ENCODE results near the gene PREPL.
"Not testable (repeated sequence)": the region's sequence is repeated elsewhere in the genome, so short reads cannot be mapped to it uniquely, and the experiment has no call there.

The PREPL gene

DNA sequence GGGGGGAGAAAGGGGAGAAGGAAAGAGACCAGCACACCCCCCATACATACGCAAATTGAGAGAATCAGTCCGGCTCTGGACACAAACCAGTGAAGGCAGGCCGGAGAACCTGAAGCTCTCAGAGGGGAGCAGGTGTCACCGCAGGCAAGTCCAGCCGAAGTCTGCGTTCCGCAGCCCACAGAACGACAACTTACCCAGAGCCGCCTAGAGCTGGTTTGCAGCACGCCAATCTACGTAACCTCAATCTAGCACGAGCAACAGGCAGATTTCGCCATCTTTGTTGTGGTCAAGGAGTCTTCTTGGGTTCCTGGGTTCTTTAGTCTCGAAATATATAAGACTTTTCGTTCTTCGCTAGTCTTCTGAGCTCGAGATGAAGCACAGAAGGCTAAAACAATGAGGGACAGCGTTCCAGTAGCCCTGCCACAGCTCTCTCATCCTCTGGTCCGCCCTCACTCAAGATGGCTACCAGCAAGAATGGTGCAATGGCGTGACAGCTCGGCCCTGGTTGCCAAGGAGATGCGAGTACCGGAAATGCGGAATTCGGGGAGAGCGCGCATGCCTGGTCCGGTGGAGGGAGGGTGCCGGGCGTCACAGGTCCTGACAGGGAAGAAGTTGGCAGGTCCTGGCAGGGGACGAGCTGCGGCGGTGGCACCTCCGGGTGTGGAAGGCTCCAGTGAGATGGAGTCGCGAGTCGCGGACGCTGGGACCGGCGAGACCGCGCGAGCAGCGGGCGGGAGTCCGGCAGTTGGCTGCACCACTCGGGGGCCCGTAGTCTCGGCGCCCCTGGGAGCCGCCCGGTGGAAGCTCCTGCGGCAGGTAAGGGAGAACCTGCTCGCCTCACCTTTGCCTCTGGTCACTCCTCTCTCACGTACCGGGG is at the start of gene PREPL, which contains the start of gene CAMKMT:
TSS of gene PREPL (minus strand) at position 165 of the 877 bp plus-strand sequence. CDS start 15,152 bp downstream, outside the sequence.
TSS of gene CAMKMT (plus strand) at position 618 of the 877 bp plus-strand sequence.
- H3K4me3 ChIP-seq (ENCODE audit: low read depth in 1 of 2, low read length in 2 of 2) = peak within 1 kb of the TSS; percentile 85 to 97
- H3K36me3 ChIP-seq (ENCODE audit: control insufficient read depth in 1 of 2, insufficient read depth in 2 of 2, low read length in 2 of 2) = peaks cover 0 to 4% of the 10 kb centered on the region in 2 donors
- no peaks in the 10 kb centered on the region for H3K27me3 ChIP-seq (ENCODE audit: low read depth, low read length)
- peaks cover 11 to 17% of the 10 kb centered on the region in 2 donors for H3K4me1 ChIP-seq (ENCODE audit: control insufficient read depth in 1 of 2, insufficient read depth in 2 of 2, low read length in 2 of 2)
- H3K9me3 ChIP-seq (ENCODE audit: control insufficient read depth in 1 of 2, low read length in 2 of 2) = no peaks in the 10 kb centered on the region
- H3K27ac ChIP-seq (ENCODE audit: low read length) = peak within 1 kb of the TSS; percentile 100

- Histone ChIP-seq H3K9me3 (ENCODE audit: control insufficient read depth in 1 of 2, low read length in 2 of 2) (no peaks in the 10 kb centered on the region), H3K27ac (ENCODE audit: low read length) (no peak overlapping the region), H3K27me3 (ENCODE audit: low read depth, low read length) (no peaks in the 10 kb centered on the region), H3K4me1 (ENCODE audit: control insufficient read depth in 1 of 2, insufficient read depth in 2 of 2, low read length in 2 of 2) (no peaks in the 10 kb centered on the region), H3K36me3 (ENCODE audit: control insufficient read depth in 1 of 2, insufficient read depth in 2 of 2, low read length in 2 of 2) (no peaks in the 10 kb centered on the region), H3K4me3 (ENCODE audit: low read depth in 1 of 2, low read length in 2 of 2) (no peak overlapping the region)
These were observed 37.1 kb upstream of the PREPL start for GRCh38 chr2:44398243-44398897.

DNA sequence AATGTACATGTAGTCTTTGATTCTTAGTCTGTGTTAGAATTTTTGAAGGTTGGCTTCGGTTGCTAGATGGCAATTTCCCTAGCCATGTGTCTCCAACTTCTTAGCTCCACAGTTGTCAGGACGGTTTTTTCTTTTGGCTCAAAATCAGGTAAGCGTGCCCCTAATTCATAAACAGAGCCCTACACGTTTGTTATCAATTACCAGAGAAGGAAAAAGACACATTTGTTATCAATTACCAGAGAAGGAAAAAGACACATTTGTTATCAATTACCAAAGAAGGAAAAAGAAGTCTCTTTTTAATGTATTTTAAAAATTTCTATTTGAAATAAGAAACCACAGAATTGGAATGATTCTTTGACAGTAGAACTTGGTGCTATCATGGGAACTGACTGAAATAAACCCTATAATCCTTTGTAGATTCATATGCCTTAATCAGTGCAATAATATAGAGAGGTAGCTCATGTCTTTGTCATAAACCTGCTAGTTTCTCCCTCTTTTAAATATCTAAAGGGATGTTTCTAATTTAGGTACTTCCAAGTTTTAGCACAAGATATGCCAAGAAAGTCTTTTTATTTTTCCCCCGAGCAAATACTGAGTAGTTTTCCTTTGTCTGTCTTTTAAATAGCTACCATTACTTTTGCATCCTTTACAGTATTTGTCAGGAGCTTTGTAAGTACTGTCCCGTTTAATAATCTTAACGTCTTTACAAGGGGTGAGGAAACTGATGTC is 36.3 kb upstream of the PREPL start:
- no peaks in the 10 kb centered on the region for H3K9me3 ChIP-seq (ENCODE audit: control insufficient read depth in 1 of 2, low read length in 2 of 2)
- no peaks in the 10 kb centered on the region for H3K36me3 ChIP-seq (ENCODE audit: control insufficient read depth in 1 of 2, insufficient read depth in 2 of 2, low read length in 2 of 2)
- H3K27me3 ChIP-seq (ENCODE audit: low read depth, low read length) = no peaks in the 10 kb centered on the region
- H3K27ac ChIP-seq (ENCODE audit: low read length) = no peak overlapping the region
- H3K4me1 ChIP-seq (ENCODE audit: control insufficient read depth in 1 of 2, insufficient read depth in 2 of 2, low read length in 2 of 2) = no peaks in the 10 kb centered on the region
- H3K4me3 ChIP-seq (ENCODE audit: low read depth in 1 of 2, low read length in 2 of 2) = no peak overlapping the region

- Histone ChIP-seq H3K27me3 (ENCODE audit: low read depth, low read length) (no peaks in the 10 kb centered on the region), H3K4me3 (ENCODE audit: low read depth in 1 of 2, low read length in 2 of 2) (no peak overlapping the region), H3K36me3 (ENCODE audit: control insufficient read depth in 1 of 2, insufficient read depth in 2 of 2, low read length in 2 of 2) (no peaks in the 10 kb centered on the region), H3K9me3 (ENCODE audit: control insufficient read depth in 1 of 2, low read length in 2 of 2) (no peaks in the 10 kb centered on the region), H3K27ac (ENCODE audit: low read length) (no peak overlapping the region), H3K4me1 (ENCODE audit: control insufficient read depth in 1 of 2, insufficient read depth in 2 of 2, low read length in 2 of 2) (no peaks in the 10 kb centered on the region)
These were observed 31.1 kb upstream of the PREPL start for GRCh38 chr2:44392338-44392943.

DNA sequence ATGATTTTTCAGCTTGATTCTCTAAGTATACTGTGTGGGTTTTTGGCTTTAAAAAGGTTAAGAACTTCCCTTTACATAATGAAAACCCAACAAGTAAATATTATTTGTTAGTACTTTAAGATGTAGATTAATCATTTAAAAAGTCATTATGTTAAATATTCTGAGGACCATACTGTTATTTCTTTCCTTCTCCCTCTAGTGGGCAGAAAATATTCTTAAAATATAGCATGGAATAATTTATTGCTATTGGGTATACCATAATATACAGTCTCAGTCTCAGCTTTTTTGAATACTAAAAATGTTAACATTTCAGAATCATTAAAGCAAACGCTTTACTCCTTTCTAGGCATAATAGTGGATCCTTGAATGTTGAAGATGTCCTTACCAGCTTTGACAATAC is 28.6 kb upstream of the PREPL start:
- no peaks in the 10 kb centered on the region for H3K27me3 ChIP-seq (ENCODE audit: low read depth, low read length)
- H3K27ac ChIP-seq (ENCODE audit: low read length) = no peak overlapping the region
- no peaks in the 10 kb centered on the region for H3K4me1 ChIP-seq (ENCODE audit: control insufficient read depth in 1 of 2, insufficient read depth in 2 of 2, low read length in 2 of 2)
- no peak overlapping the region for H3K4me3 ChIP-seq (ENCODE audit: low read depth in 1 of 2, low read length in 2 of 2)
- no peaks in the 10 kb centered on the region for H3K36me3 ChIP-seq (ENCODE audit: control insufficient read depth in 1 of 2, insufficient read depth in 2 of 2, low read length in 2 of 2)
- H3K9me3 ChIP-seq (ENCODE audit: control insufficient read depth in 1 of 2, low read length in 2 of 2) = peaks cover 0 to 4% of the 10 kb centered on the region in 2 donors

DNA sequence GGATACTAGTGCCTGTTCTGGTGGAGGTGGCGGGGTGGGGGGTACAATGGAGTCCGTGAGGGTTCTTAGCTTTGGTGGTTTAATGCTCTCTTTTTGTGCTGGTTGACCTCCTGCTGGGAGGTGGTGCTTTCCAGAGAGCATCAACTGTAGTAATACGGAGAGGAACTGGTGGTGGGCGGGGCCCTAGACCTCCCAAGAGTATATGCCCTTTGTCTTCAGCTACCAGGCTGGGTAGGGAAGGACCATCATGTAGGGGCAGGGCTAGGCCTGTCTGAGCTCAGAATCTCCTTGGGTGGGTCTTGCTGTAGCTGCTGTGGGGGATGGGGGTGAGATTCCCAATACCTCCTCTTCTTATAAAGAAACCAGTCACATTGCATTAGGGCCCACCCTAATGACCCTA is 27.6 kb upstream of the PREPL start:
- no peak overlapping the region for H3K27ac ChIP-seq (ENCODE audit: low read length)
- H3K36me3 ChIP-seq (ENCODE audit: control insufficient read depth in 1 of 2, insufficient read depth in 2 of 2, low read length in 2 of 2) = no peaks in the 10 kb centered on the region
- H3K9me3 ChIP-seq (ENCODE audit: control insufficient read depth in 1 of 2, low read length in 2 of 2) = peaks cover 0 to 5% of the 10 kb centered on the region in 2 donors
- no peaks in the 10 kb centered on the region for H3K4me1 ChIP-seq (ENCODE audit: control insufficient read depth in 1 of 2, insufficient read depth in 2 of 2, low read length in 2 of 2)
- no peaks in the 10 kb centered on the region for H3K27me3 ChIP-seq (ENCODE audit: low read depth, low read length)
- no peak overlapping the region for H3K4me3 ChIP-seq (ENCODE audit: low read depth in 1 of 2, low read length in 2 of 2)

DNA sequence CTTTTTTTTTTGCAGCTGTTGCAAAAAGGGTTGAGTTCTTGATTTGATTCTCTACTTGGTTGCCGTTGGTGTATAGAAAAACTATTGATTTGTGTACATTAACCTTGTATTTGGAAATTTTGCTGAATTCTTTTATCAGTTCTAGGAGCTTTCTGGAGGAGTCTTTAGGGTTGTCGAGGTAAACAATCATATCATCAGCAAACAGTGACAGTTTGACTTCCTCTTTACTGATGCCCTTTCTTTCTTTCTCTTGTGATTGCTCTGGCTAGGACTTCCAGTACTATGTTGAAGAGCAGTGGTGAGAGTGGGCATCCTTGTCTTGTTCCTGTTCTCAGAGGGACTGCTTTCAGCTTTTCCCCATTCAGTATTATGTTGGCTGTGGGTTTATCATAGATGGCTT is 23.9 kb upstream of the PREPL start:
- not testable (repeated sequence) for H3K4me1 ChIP-seq (ENCODE audit: control insufficient read depth in 1 of 2, insufficient read depth in 2 of 2, low read length in 2 of 2); H3K36me3 ChIP-seq (ENCODE audit: control insufficient read depth in 1 of 2, insufficient read depth in 2 of 2, low read length in 2 of 2); H3K27ac ChIP-seq (ENCODE audit: low read length); H3K9me3 ChIP-seq (ENCODE audit: control insufficient read depth in 1 of 2, low read length in 2 of 2); H3K4me3 ChIP-seq (ENCODE audit: low read depth in 1 of 2, low read length in 2 of 2); H3K27me3 ChIP-seq (ENCODE audit: low read depth, low read length)

GRCh38 chr2:44377486-44377885 is 16.2 kb upstream of the PREPL start:
- Histone ChIP-seq H3K27me3 (ENCODE audit: low read depth, low read length) (no peaks in the 10 kb centered on the region), H3K27ac (ENCODE audit: low read length) (no peak overlapping the region), H3K36me3 (ENCODE audit: control insufficient read depth in 1 of 2, insufficient read depth in 2 of 2, low read length in 2 of 2) (no peaks in the 10 kb centered on the region), H3K4me3 (ENCODE audit: low read depth in 1 of 2, low read length in 2 of 2) (no peak overlapping the region), H3K4me1 (ENCODE audit: control insufficient read depth in 1 of 2, insufficient read depth in 2 of 2, low read length in 2 of 2) (no peaks in the 10 kb centered on the region), H3K9me3 (ENCODE audit: control insufficient read depth in 1 of 2, low read length in 2 of 2) (no peaks in the 10 kb centered on the region)

- no peaks in the 10 kb centered on the region for H3K9me3 ChIP-seq (ENCODE audit: control insufficient read depth in 1 of 2, low read length in 2 of 2)
- no peaks in the 10 kb centered on the region for H3K4me1 ChIP-seq (ENCODE audit: control insufficient read depth in 1 of 2, insufficient read depth in 2 of 2, low read length in 2 of 2)
- no peak overlapping the region for H3K27ac ChIP-seq (ENCODE audit: low read length)
- H3K4me3 ChIP-seq (ENCODE audit: low read depth in 1 of 2, low read length in 2 of 2) = no peak overlapping the region
- no peaks in the 10 kb centered on the region for H3K27me3 ChIP-seq (ENCODE audit: low read depth, low read length)
- H3K36me3 ChIP-seq (ENCODE audit: control insufficient read depth in 1 of 2, insufficient read depth in 2 of 2, low read length in 2 of 2) = no peaks in the 10 kb centered on the region
These were observed 11.0 kb upstream of the PREPL start for GRCh38 chr2:44372246-44372645.

DNA sequence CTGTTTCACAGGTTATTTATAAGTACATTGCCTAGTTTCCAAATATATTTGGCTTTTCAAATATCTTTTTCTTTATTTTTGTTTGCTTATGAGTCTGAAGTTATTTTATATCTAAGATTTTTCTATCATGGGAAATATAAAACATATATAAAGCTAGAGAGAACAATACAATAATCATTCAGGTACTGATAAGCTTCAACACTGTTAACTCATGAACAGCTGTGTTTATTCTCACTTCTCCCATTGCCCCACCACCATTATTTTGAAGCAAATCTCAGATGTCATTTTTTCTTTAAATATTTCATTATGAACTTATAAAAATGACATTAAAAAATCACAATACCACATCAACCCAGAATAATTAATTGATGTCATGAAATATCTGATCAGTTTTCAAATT is 10.2 kb upstream of the PREPL start:
- Histone ChIP-seq H3K27ac (ENCODE audit: low read length) (no peak overlapping the region), H3K27me3 (ENCODE audit: low read depth, low read length) (no peaks in the 10 kb centered on the region), H3K9me3 (ENCODE audit: control insufficient read depth in 1 of 2, low read length in 2 of 2) (no peaks in the 10 kb centered on the region), H3K4me1 (ENCODE audit: control insufficient read depth in 1 of 2, insufficient read depth in 2 of 2, low read length in 2 of 2) (no peaks in the 10 kb centered on the region), H3K36me3 (ENCODE audit: control insufficient read depth in 1 of 2, insufficient read depth in 2 of 2, low read length in 2 of 2) (no peaks in the 10 kb centered on the region), H3K4me3 (ENCODE audit: low read depth in 1 of 2, low read length in 2 of 2) (no peak overlapping the region)

- Histone ChIP-seq H3K9me3 (ENCODE audit: control insufficient read depth in 1 of 2, low read length in 2 of 2) (no peaks in the 10 kb centered on the region), H3K36me3 (ENCODE audit: control insufficient read depth in 1 of 2, insufficient read depth in 2 of 2, low read length in 2 of 2) (no peaks in the 10 kb centered on the region), H3K4me3 (ENCODE audit: low read depth in 1 of 2, low read length in 2 of 2) (no peak overlapping the region)
These were observed 8.1 kb upstream of the PREPL start for GRCh38 chr2:44369392-44369791.

More at GRCh38 chr2:44369392-44369791, 8.1 kb upstream of the PREPL start:
- no peaks in the 10 kb centered on the region for H3K4me1 ChIP-seq (ENCODE audit: control insufficient read depth in 1 of 2, insufficient read depth in 2 of 2, low read length in 2 of 2)
- H3K27ac ChIP-seq (ENCODE audit: low read length) = no peak overlapping the region
- H3K27me3 ChIP-seq (ENCODE audit: low read depth, low read length) = no peaks in the 10 kb centered on the region

Data from muscle layer of duodenum (tissue), 2 donors.